Vagina (tissue), 2 donors: ENCODE data around the gene GDPGP1.
"Not testable (repeated sequence)": the region's sequence is repeated elsewhere in the genome, so short reads cannot be mapped to it uniquely, and the experiment has no call there.

ENCODE experiments used
- POLR2A ChIP-seq, 2 donors: fragments of 450-650 bp; IDR thresholded peaks; one replicate each; pipeline ENCODE4 v1.6.1; 2017; ENCODE audit warnings: antibody characterized with exemption in 2 of 2, mild to moderate bottlenecking in 2 of 2, moderate library complexity in 2 of 2
- TF ChIP-seq, protein P1 (sequence below), 3 experiments: fragments of 450-650 bp in 2 of 3; fragments of 200-600 bp in 1 of 3; sonication (generic) in 1 of 3; IDR thresholded peaks; one replicate each; pipeline ENCODE4 v1.5.1; 2017 to 2019; ENCODE audit warnings: antibody characterized with exemption in 3 of 3, mild to moderate bottlenecking in 2 of 3, moderate library complexity in 2 of 3

GRCh38 chr15:90281637-90282036 is 47.6 kb downstream of the GDPGP1 start:
- TF ChIP-seq, protein P1, sequence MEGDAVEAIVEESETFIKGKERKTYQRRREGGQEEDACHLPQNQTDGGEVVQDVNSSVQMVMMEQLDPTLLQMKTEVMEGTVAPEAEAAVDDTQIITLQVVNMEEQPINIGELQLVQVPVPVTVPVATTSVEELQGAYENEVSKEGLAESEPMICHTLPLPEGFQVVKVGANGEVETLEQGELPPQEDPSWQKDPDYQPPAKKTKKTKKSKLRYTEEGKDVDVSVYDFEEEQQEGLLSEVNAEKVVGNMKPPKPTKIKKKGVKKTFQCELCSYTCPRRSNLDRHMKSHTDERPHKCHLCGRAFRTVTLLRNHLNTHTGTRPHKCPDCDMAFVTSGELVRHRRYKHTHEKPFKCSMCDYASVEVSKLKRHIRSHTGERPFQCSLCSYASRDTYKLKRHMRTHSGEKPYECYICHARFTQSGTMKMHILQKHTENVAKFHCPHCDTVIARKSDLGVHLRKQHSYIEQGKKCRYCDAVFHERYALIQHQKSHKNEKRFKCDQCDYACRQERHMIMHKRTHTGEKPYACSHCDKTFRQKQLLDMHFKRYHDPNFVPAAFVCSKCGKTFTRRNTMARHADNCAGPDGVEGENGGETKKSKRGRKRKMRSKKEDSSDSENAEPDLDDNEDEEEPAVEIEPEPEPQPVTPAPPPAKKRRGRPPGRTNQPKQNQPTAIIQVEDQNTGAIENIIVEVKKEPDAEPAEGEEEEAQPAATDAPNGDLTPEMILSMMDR (IDR thresholded peaks at IDR 0.05): not testable (repeated sequence)
- not testable (repeated sequence) for TF ChIP-seq POLR2A (IDR thresholded peaks at IDR 0.05)
